Endothelial cell (in vitro differentiated cells): ENCODE data around the gene IL10RB. TPM values are rescaled to one million over a fixed set of nuclear protein-coding genes. Genes with fewer than 3 reads are reported as not detected.

Experiments used
- DNase-seq: peaks from one replicate; pipeline ENCODE4 v3.0.0; 2021; ENCODE audit warnings: low spot score
- H3K27ac Mint-ChIP-seq: one replicate; pipeline ENCODE4 v1.8.0; 2021; ENCODE audit warnings: mixed read lengths, inconsistent platforms; ENCODE audit not compliant: unreplicated experiment
- H3K27me3 Mint-ChIP-seq: one replicate; pipeline ENCODE4 v1.8.0; 2021; ENCODE audit warnings: mild to moderate bottlenecking, moderate library complexity, mixed read lengths, inconsistent platforms; ENCODE audit not compliant: unreplicated experiment
- H3K36me3 Mint-ChIP-seq: one replicate; pipeline ENCODE4 v1.8.0; 2021; ENCODE audit warnings: mild to moderate bottlenecking, low read depth, mixed read lengths, inconsistent platforms; ENCODE audit not compliant: unreplicated experiment
- H3K4me1 Mint-ChIP-seq: one replicate; pipeline ENCODE4 v1.8.0; 2021; ENCODE audit warnings: mild to moderate bottlenecking, mixed read lengths, inconsistent platforms; ENCODE audit not compliant: unreplicated experiment
- H3K4me3 Mint-ChIP-seq: one replicate; pipeline ENCODE4 v1.8.0; 2021; ENCODE audit warnings: mild to moderate bottlenecking, mixed read lengths, inconsistent platforms; ENCODE audit not compliant: unreplicated experiment
- H3K9me3 Mint-ChIP-seq: one replicate; pipeline ENCODE4 v1.8.0; 2021; ENCODE audit warnings: mixed read lengths, inconsistent platforms; ENCODE audit not compliant: unreplicated experiment
- CTCF ChIP-seq: fragments of 200-600 bp; sonication (generic); IDR thresholded peaks from one replicate; pipeline ENCODE4 v1.5.0; 2021; ENCODE audit warnings: antibody characterized with exemption; ENCODE audit not compliant: unreplicated experiment
- total RNA-seq: library from RNA; stranded (reverse); fragmentation: NEBNext Ultra II Directional; extraction: Animal tissue kit (Norgen Biotek cat#: 25700); gene quantifications from one replicate; pipeline ENCODE4 v1.2.1, GENCODE V29; 2021; ENCODE audit not compliant: unreplicated experiment

The IL10RB gene
- total RNA-seq, 1 donor from 2014 or later = 13.0 TPM

- Mint-ChIP-seq H3K4me3 (no peak within 1 kb of the TSS), H3K27ac (no peak within 1 kb of the TSS), H3K27me3 (peaks cover 2% of the 10 kb centered on the region), H3K36me3 (no peaks in the 10 kb centered on the region), H3K4me1 (peaks cover 13% of the 10 kb centered on the region), H3K9me3 (no peaks in the 10 kb centered on the region)
- TF ChIP-seq CTCF = no peak
- peak; percentile 94 for DNase-seq
These were observed 58.4 kb downstream of the IL10RB start, which contains the start of gene IFNAR1 for GRCh38 chr21:33324291-33325221. Gene IFNAR1 (plus strand): TSS chr21:33324970. CDS start chr21:33325056, 86 bp downstream.

- DNase-seq = peak; percentile 46
- Mint-ChIP-seq H3K36me3 (peaks cover 5% of the 10 kb centered on the region), H3K27me3 (peaks cover 2% of the 10 kb centered on the region), H3K27ac (no peak overlapping the region), H3K9me3 (no peaks in the 10 kb centered on the region), H3K4me1 (peaks cover 22% of the 10 kb centered on the region), H3K4me3 (no peak overlapping the region)
- no peak for TF ChIP-seq CTCF
These were observed 59.3 kb downstream of the IL10RB start for GRCh38 chr21:33325222-33326067.

- H3K27ac Mint-ChIP-seq = no peak overlapping the region
- peaks cover 24% of the 10 kb centered on the region for H3K4me1 Mint-ChIP-seq
- H3K9me3 Mint-ChIP-seq = no peaks in the 10 kb centered on the region
- peaks cover 23% of the 10 kb centered on the region for H3K36me3 Mint-ChIP-seq
- peaks cover 2% of the 10 kb centered on the region for H3K27me3 Mint-ChIP-seq
- no peak for DNase-seq
- no peak overlapping the region for H3K4me3 Mint-ChIP-seq
- no peak for TF ChIP-seq CTCF
These were observed 61.2 kb downstream of the IL10RB start for GRCh38 chr21:33327326-33327725.

GRCh38 chr21:33327792-33328433 lies 61.7 kb downstream of the IL10RB start:
- DNase-seq = no peak
- Mint-ChIP-seq H3K9me3 (no peaks in the 10 kb centered on the region), H3K27ac (no peak overlapping the region), H3K27me3 (peaks cover 2% of the 10 kb centered on the region), H3K36me3 (peaks cover 29% of the 10 kb centered on the region), H3K4me1 (peaks cover 24% of the 10 kb centered on the region), H3K4me3 (no peak overlapping the region)
- TF ChIP-seq CTCF = no peak
